H1 (cell line): ENCODE measurements around the gene APBA2. TPM values are rescaled to one million over a fixed set of nuclear protein-coding genes. Genes with fewer than 3 reads are reported as not detected.

Source experiments
- CTCF ChIA-PET: fragments of 300-600 bp; sonication (Branson Sonifier 250); formaldehyde crosslinking; loops from one replicate; lab custom pipeline; 2021; ENCODE audit not compliant: partially characterized antibody; lab: Charles Lee
- POLR2A ChIA-PET: fragments of 300-600 bp; sonication (Branson Sonifier 250); formaldehyde crosslinking; loops from one replicate; lab custom pipeline; 2021; ENCODE audit warnings: inconsistent platforms; ENCODE audit not compliant: partially characterized antibody; lab: Charles Lee
- DNase-seq, 2 experiments: peaks; one replicate each; pipeline versions ENCODE4 v3.0.0 to v3.0.0-alpha.2; 2010 to 2022; ENCODE audit warnings: low spot score in 2 of 2, low read depth in 1 of 2, mixed read lengths in 1 of 2
- FAIRE-seq: peaks from 2 replicates; lab custom pipeline; 2011; peaks lifted over from hg19 to GRCh38; lab: Jason Lieb, UNC
- H2AFZ ChIP-seq: 2 replicates; pipeline ENCODE4 v1.8.1; 2012; ENCODE audit warnings: low read length, inconsistent platforms
- H2AK5ac ChIP-seq: 2 replicates; pipeline ENCODE4 v1.6.1; 2013; ENCODE audit warnings: low read depth, low read length
- H2BK120ac ChIP-seq: replicated peaks from 2 replicates; pipeline ENCODE3; 2013; ENCODE audit warnings: low read depth, low read length, inconsistent platforms
- H2BK12ac ChIP-seq: 2 replicates; pipeline ENCODE4 v1.6.1; 2013; ENCODE audit warnings: low read depth, low read length
- H2BK15ac ChIP-seq: 2 replicates; pipeline ENCODE4 v1.6.1; 2013; ENCODE audit warnings: low read length
- H2BK20ac ChIP-seq: 2 replicates; pipeline ENCODE4 v1.6.1; 2013; ENCODE audit warnings: low read length
- H2BK5ac ChIP-seq: 2 replicates; pipeline ENCODE4 v1.6.1; 2013; ENCODE audit warnings: low read depth, low read length
- H3K14ac ChIP-seq: 2 replicates; pipeline ENCODE4 v1.6.1; 2013; ENCODE audit warnings: inconsistent platforms; ENCODE audit not compliant: insufficient read length
- H3K18ac ChIP-seq: 2 replicates; pipeline ENCODE4 v1.6.1; 2013; ENCODE audit warnings: low read length; ENCODE audit errors: extremely low read depth
- H3K23ac ChIP-seq: 2 replicates; pipeline ENCODE4 v1.6.1; 2013; ENCODE audit warnings: inconsistent platforms; ENCODE audit not compliant: insufficient read length
- H3K23me2 ChIP-seq: 2 replicates; pipeline ENCODE4 v1.6.1; 2013; ENCODE audit warnings: low read depth, low read length
- H3K27ac ChIP-seq: 2 replicates; pipeline ENCODE4 v1.6.1; 2011; ENCODE audit warnings: low read depth, low read length, inconsistent platforms
- H3K27me3 ChIP-seq, 4 experiments: replicated peaks in 1 of 4; 1 replicate in 1 of 4; 2 replicates in 3 of 4; pipeline versions ENCODE4 v1.6.1 to v1.8.1; 2011 to 2013; ENCODE audit warnings: low read length in 3 of 4, mild to moderate bottlenecking in 3 of 4, inconsistent platforms in 2 of 4, mixed read lengths in 2 of 4, moderate library complexity in 1 of 4; ENCODE audit not compliant: control insufficient read depth in 3 of 4, insufficient read depth in 3 of 4; ENCODE audit errors: extremely low read depth in 1 of 4
- H3K36me3 ChIP-seq, 4 experiments: 2 replicates each; pipeline versions ENCODE4 v1.6.1 to v1.8.1; 2011 to 2013; ENCODE audit warnings: mild to moderate bottlenecking in 4 of 4, low read length in 3 of 4, moderate library complexity in 2 of 4, control low read depth in 1 of 4, inconsistent platforms in 1 of 4; ENCODE audit not compliant: insufficient read depth in 4 of 4, control insufficient read depth in 2 of 4
- H3K4ac ChIP-seq: replicated peaks from 2 replicates; pipeline ENCODE3; 2013; ENCODE audit warnings: low read length, low read depth, mixed read lengths, inconsistent platforms; ENCODE audit not compliant: insufficient read length
- H3K4me1 ChIP-seq, 4 experiments: replicated peaks in 1 of 4; 1 replicate in 1 of 4; 2 replicates in 3 of 4; pipeline versions ENCODE4 v1.6.1 to v1.8.1; 2011 to 2013; ENCODE audit warnings: low read length in 3 of 4, inconsistent platforms in 2 of 4, mixed read lengths in 1 of 4; ENCODE audit not compliant: insufficient read depth in 4 of 4, control insufficient read depth in 3 of 4
- H3K4me2 ChIP-seq, 2 experiments: 2 replicates each; pipeline versions ENCODE4 v1.6.1 to v1.8.1; 2011 to 2013; ENCODE audit warnings: low read depth in 2 of 2, low read length in 2 of 2, control low read depth in 1 of 2, inconsistent platforms in 1 of 2, mild to moderate bottlenecking in 1 of 2; ENCODE audit not compliant: insufficient read depth in 1 of 2
- H3K4me3 ChIP-seq, 4 experiments: fragments of 200-600, 300-600 bp in 1 of 4; sonication (generic), shearing (Covaris generic), sonication (Bioruptor Twin) in 1 of 4; 2 replicates each; pipeline versions ENCODE4 v1.5.1 to v1.8.1; 2011 to 2016; ENCODE audit warnings: low read length in 4 of 4, low read depth in 3 of 4, control low read depth in 2 of 4, inconsistent platforms in 2 of 4, mild to moderate bottlenecking in 2 of 4, mixed read lengths in 1 of 4, moderate library complexity in 1 of 4; ENCODE audit not compliant: insufficient read depth in 2 of 4; ENCODE audit errors: extremely low read depth in 1 of 4
- H3K56ac ChIP-seq: replicated peaks from 2 replicates; pipeline ENCODE3; 2013; ENCODE audit warnings: low read depth, mild to moderate bottlenecking, mixed read lengths, low read length, inconsistent platforms; ENCODE audit not compliant: insufficient read length
- H3K79me1 ChIP-seq: 2 replicates; pipeline ENCODE4 v1.6.1; 2013; ENCODE audit warnings: low read depth, low read length, control low read depth
- H3K79me2 ChIP-seq, 2 experiments: 2 replicates each; pipeline versions ENCODE4 v1.6.1 to v1.8.1; 2012 to 2013; ENCODE audit warnings: low read length in 2 of 2, mild to moderate bottlenecking in 2 of 2, inconsistent platforms in 1 of 2; ENCODE audit not compliant: insufficient read depth in 2 of 2, control insufficient read depth in 1 of 2
- H3K9ac ChIP-seq, 4 experiments: replicated peaks in 1 of 4; 1 replicate in 1 of 4; 2 replicates in 3 of 4; pipeline versions ENCODE4 v1.6.1 to v1.8.1; 2011 to 2013; ENCODE audit warnings: low read depth in 3 of 4, low read length in 3 of 4, control low read depth in 2 of 4, mild to moderate bottlenecking in 2 of 4, moderate library complexity in 2 of 4, inconsistent platforms in 1 of 4; ENCODE audit errors: extremely low read depth in 1 of 4
- H3K9me3 ChIP-seq, 2 experiments: 2 replicates each; pipeline versions ENCODE4 v1.6.1 to v1.8.1; 2012 to 2013; ENCODE audit warnings: mild to moderate bottlenecking in 2 of 2, moderate library complexity in 2 of 2, control low read depth in 1 of 2, inconsistent platforms in 1 of 2, low read depth in 1 of 2, low read length in 1 of 2, mixed read lengths in 1 of 2; ENCODE audit not compliant: insufficient read depth in 2 of 2
- H4K20me1 ChIP-seq, 2 experiments: replicated peaks in 1 of 2; 2 replicates each; pipeline versions ENCODE3 to v1.8.1; 2011 to 2013; ENCODE audit warnings: inconsistent platforms in 2 of 2, low read length in 2 of 2, mild to moderate bottlenecking in 1 of 2; ENCODE audit not compliant: insufficient read depth in 2 of 2, control insufficient read depth in 1 of 2
- H4K5ac ChIP-seq: 2 replicates; pipeline ENCODE4 v1.6.1; 2013; ENCODE audit warnings: low read length, low read depth, mixed read lengths, inconsistent platforms; ENCODE audit not compliant: insufficient read length
- H4K8ac ChIP-seq: 2 replicates; pipeline ENCODE4 v1.8.0; 2013; ENCODE audit warnings: mild to moderate bottlenecking, moderate library complexity, low read length, inconsistent platforms; ENCODE audit not compliant: insufficient read depth; ENCODE audit errors: extremely low read depth
- H4K91ac ChIP-seq: replicated peaks from 2 replicates; pipeline ENCODE3; 2013; ENCODE audit warnings: low read length, mixed read lengths, inconsistent platforms; ENCODE audit not compliant: insufficient read length
- ATF3 ChIP-seq: IDR thresholded peaks from 2 replicates; pipeline ENCODE4 v1.6.1; 2011; ENCODE audit warnings: low read depth, mild to moderate bottlenecking, low read length; ENCODE audit not compliant: insufficient read depth
- JUN ChIP-seq: IDR thresholded peaks from 2 replicates; pipeline ENCODE4 v1.6.1; 2011; ENCODE audit warnings: low read depth, mild to moderate bottlenecking, improper control_type of control experiment, low read length
- JUND ChIP-seq: IDR thresholded peaks from 2 replicates; pipeline ENCODE4 v1.6.1; 2011; ENCODE audit warnings: mild to moderate bottlenecking, improper control_type of control experiment, low read length
- KDM5A ChIP-seq: fragments of 200-600 bp; IDR thresholded peaks from 2 replicates; pipeline ENCODE4 v1.7.1; 2012; ENCODE audit warnings: mild to moderate bottlenecking, low read length, inconsistent platforms, mixed read lengths
- NANOG ChIP-seq: IDR thresholded peaks from 2 replicates; pipeline ENCODE4 v1.6.1; 2011; ENCODE audit warnings: low read length, low read depth, mild to moderate bottlenecking, inconsistent platforms; ENCODE audit not compliant: insufficient read depth, poor library complexity, severe bottlenecking
- POU5F1 ChIP-seq: IDR thresholded peaks from 2 replicates; pipeline ENCODE4 v1.6.1; 2011; ENCODE audit warnings: low read depth, mild to moderate bottlenecking, low read length, moderate library complexity
- TCF12 ChIP-seq: IDR thresholded peaks from 2 replicates; pipeline ENCODE4 v1.6.1; 2011; ENCODE audit warnings: low read depth, mild to moderate bottlenecking, low read length
- WGBS, 2 experiments: shearing (Covaris generic) in 1 of 2; methylation state at CpG; one replicate each; pipeline versions ENCODE4 v1.1.6 to v1.1.7; 2013 to 2015; ENCODE audit warnings: low lambda C conversion rate in 2 of 2, mixed read lengths in 2 of 2, inconsistent platforms in 1 of 2, low coverage in 1 of 2, missing lambda C conversion rate in 1 of 2; ENCODE audit not compliant: insufficient replicate concordance in 2 of 2, insufficient coverage in 1 of 2, insufficient read length in 1 of 2; ENCODE audit errors: extremely low coverage in 1 of 2, missing lambda C conversion rate in 1 of 2; 5-methylcytosine and 5-hydroxymethylcytosine counted together
- polyA plus RNA-seq, 7 experiments: library from polyadenylated mRNA; depleted of rRNA in 3 of 7; stranded (reverse) in 5 of 7; unstranded in 2 of 7; fragments of >200 nt in 5 of 7; fragments of 200-250 nt in 2 of 7; gene quantifications; 1 replicate in 5 of 7; 2 replicates in 1 of 7; 4 replicates in 1 of 7; pipeline versions ENCODE4 v1.2.1 to v1.2.3, GENCODE V29; 2011 to 2013; ENCODE audit warnings: missing spikeins in 2 of 7, mixed read lengths in 2 of 7
- total RNA-seq: library from RNA; stranded (reverse); fragmentation: NEBNext Ultra II Directional; extraction: Animal tissue kit (Norgen Biotek cat#: 25700); gene quantifications from 2 replicates; pipeline ENCODE4 v1.2.1, GENCODE V29; 2021

The APBA2 gene
- total and polyA plus RNA-seq, 2 of the 8 experiments (the other 6 are each of a cell fraction or from before 2014, with no cell fraction given) = 15.5 to 19.0 TPM

DNA sequence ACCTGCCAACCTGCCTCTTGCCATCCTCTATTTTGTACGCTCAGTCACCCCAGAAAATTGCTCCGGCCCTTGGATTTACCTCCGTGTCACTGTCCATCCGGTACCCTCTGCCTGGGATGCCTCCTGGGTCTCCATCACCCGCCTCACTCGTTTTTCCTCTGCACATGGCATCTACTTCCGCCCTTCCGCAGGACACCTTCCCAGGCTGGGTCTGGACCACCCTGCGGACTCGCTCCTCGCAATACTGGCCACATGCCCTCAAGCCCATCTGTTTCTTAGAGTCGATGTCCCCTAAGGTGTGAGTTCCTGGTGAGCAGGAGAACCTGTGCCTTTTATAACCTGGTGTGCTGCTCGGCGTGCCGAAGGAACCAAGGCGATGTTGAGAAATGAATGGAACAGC is 58.5 kb downstream of the APBA2 start:
- no peak overlapping the region for H2AK5ac ChIP-seq
- WGBS, 2 experiments = 95% methylated on average over 16 of the region's 16 CpGs; no CpG with 5 or more reads in 1 of the 2 experiments
- H3K27ac ChIP-seq = no peak overlapping the region
- H2BK12ac ChIP-seq = no peak overlapping the region
- H2BK15ac ChIP-seq = no peak overlapping the region
- H3K9me3 ChIP-seq = no peaks in the 10 kb centered on the region
- H3K56ac ChIP-seq = no peak overlapping the region
- H3K27me3 ChIP-seq = no peaks in the 10 kb centered on the region; a peak in 2 of 7 replicates
- H2BK5ac ChIP-seq = no peak overlapping the region
- no peak overlapping the region for H3K4ac ChIP-seq
- TF ChIP-seq JUND = no peak
- TF ChIP-seq KDM5A = no peak
- no peak for TF ChIP-seq POU5F1
- TF ChIP-seq JUN = no peak
- TF ChIP-seq TCF12 = no peak
- TF ChIP-seq ATF3 = no peak
- no peak for TF ChIP-seq NANOG
- TF ChIP-seq, all 59 proteins: peak for 0
- Histone ChIP-seq H3K79me2 (no peaks in the 10 kb centered on the region), H3K36me3 (no peaks in the 10 kb centered on the region), H3K9ac (no peak overlapping the region), H4K8ac (no peak overlapping the region), H3K4me2 (no peak overlapping the region), H2AFZ (no peak overlapping the region), H4K5ac (no peak overlapping the region), H3K18ac (no peak overlapping the region), H4K91ac (no peak overlapping the region), H3K79me1 (no peaks in the 10 kb centered on the region), H4K20me1 (peaks cover 0 to 2% of the 10 kb centered on the region in 2 experiments), H3K23me2 (no peaks in the 10 kb centered on the region), H3K4me3 (no peak overlapping the region), H2BK20ac (no peak overlapping the region), H2BK120ac (no peak overlapping the region), H3K4me1 (no peaks in the 10 kb centered on the region; a peak in 1 of 7 replicates), H3K23ac (no peak overlapping the region), H3K14ac (no peak overlapping the region)
- FAIRE-seq (no peak), DNase-seq (no peak)
- POLR2A ChIA-PET = no interaction called here
- CTCF ChIA-PET = interaction anchor here (0.6 to 2.0 kb wide), 5 partner anchors 9 to 1220 kb away, joined by 3 to 6 read pairs (median 3); no protein-coding TSS in a partner anchor
